Glomerular visceral epithelial cell (primary cell): ENCODE data around the gene ZRANB2.

ENCODE experiments used
- DNase-seq: peaks from one replicate; pipeline ENCODE4 v3.0.0-alpha.2; 2016; ENCODE audit errors: extremely low spot score

The ZRANB2 gene

GRCh38 chr1:71080739-71081696 lies at the start of gene ZRANB2:
TSS of gene ZRANB2 (minus strand) at chr1:71081035. CDS start at chr1:71080995, 40 bp downstream.
- peak; percentile 96 for DNase-seq

- DNase-seq: no peak
These were observed 47.2 kb upstream of the ZRANB2 start for GRCh38 chr1:71128060-71128459.

GRCh38 chr1:71118086-71118485 lies 37.3 kb upstream of the ZRANB2 start:
- no peak for DNase-seq

GRCh38 chr1:71116729-71117128 lies 35.9 kb upstream of the ZRANB2 start:
- DNase-seq: no peak

- DNase-seq: no peak
These were observed 26.0 kb upstream of the ZRANB2 start for GRCh38 chr1:71106658-71107322.

GRCh38 chr1:71104417-71104816 lies 23.6 kb upstream of the ZRANB2 start:
- DNase-seq: no peak

GRCh38 chr1:71101839-71102376 lies 21.1 kb upstream of the ZRANB2 start:
- no peak for DNase-seq

GRCh38 chr1:71097428-71097827 lies 16.6 kb upstream of the ZRANB2 start:
- DNase-seq: no peak

GRCh38 chr1:71094913-71095312 lies 14.1 kb upstream of the ZRANB2 start:
- DNase-seq: no peak

GRCh38 chr1:71093938-71094337 lies 13.1 kb upstream of the ZRANB2 start:
- no peak for DNase-seq

- no peak for DNase-seq
These were observed 8.9 kb upstream of the ZRANB2 start for GRCh38 chr1:71089536-71090270.

GRCh38 chr1:71088645-71089287 lies 7.9 kb upstream of the ZRANB2 start:
- DNase-seq: no peak

GRCh38 chr1:71087713-71088112 lies 6.9 kb upstream of the ZRANB2 start:
- no peak for DNase-seq

- DNase-seq: no peak
These were observed 6.2 kb upstream of the ZRANB2 start for GRCh38 chr1:71087060-71087459.

GRCh38 chr1:71086331-71086730 lies 5.5 kb upstream of the ZRANB2 start:
- peak; percentile 4 for DNase-seq

- DNase-seq: no peak
These were observed 2.4 kb upstream of the ZRANB2 start for GRCh38 chr1:71083271-71083670.

- DNase-seq: peak; percentile 2
These were observed 854 bp upstream of the ZRANB2 start for GRCh38 chr1:71081697-71082080.

GRCh38 chr1:71080230-71080738 lies 551 bp downstream of the ZRANB2 start:
- DNase-seq: peak; percentile 0

GRCh38 chr1:71074681-71075080 lies 6.2 kb downstream of the ZRANB2 start:
- no peak for DNase-seq

GRCh38 chr1:71072273-71072672 lies 8.6 kb downstream of the ZRANB2 start:
- DNase-seq: no peak

- no peak for DNase-seq
These were observed 9.1 kb downstream of the ZRANB2 start for GRCh38 chr1:71071720-71072119.
